ENCODE measurements around the gene ZNF544. TPM values are rescaled to one million over a fixed set of nuclear protein-coding genes. Genes with fewer than 3 reads are reported as not detected.
A peak's percentile ranks its signal among the peaks of the same experiment; 100 is the strongest.

Gene ZNF544
- total and polyA plus RNA-seq, 3 donors from 2014 or later = 45.8 to 93.9 (median 92.2) TPM

GRCh38 chr19:58274771-58275201, 46.1 kb downstream of the ZNF544 start:
- no peaks in the 10 kb centered on the region for H3K9me3 ChIP-seq
- WGBS, 2 donors = 93 to 94% methylated on average over 2 of the region's 2 CpGs

DNA sequence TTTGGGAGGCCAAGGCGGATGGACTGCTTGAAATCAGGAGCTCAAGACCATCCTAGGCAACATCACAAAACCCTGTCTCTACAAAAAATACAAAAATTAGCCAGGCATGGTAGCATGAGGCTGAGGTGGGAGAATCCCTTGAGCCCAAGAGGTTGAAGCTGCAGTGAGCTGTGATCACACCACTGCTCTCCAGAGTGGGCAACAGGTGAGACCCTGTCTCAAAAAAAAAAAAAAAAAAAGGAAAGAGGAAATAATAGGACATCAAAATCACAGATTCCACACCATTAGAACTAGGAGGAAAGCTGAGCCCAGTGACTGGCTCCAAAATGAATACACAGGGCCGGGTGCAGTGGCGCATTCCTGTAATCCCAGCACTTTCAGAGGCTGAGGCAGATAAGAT, 46.9 kb downstream of the ZNF544 start:
- Histone ChIP-seq H3K4me3 (no peak overlapping the region), H3K27me3 (no peaks in the 10 kb centered on the region), H3K9me3 (no peaks in the 10 kb centered on the region), H3K27ac (no peak overlapping the region), H3K36me3 (ENCODE audit: low read depth, missing control alignments) (no peaks in the 10 kb centered on the region), H3K4me1 (peaks cover 6% of the 10 kb centered on the region)
- intact Hi-C loops (cut with DNase I; ENCODE audit: low total_unique reads) = no loop called here
- TF ChIP-seq CTCF (IDR thresholded peaks at IDR 0.05) = no peak
- no peak for TF ChIP-seq POLR2A (IDR thresholded peaks at IDR 0.05)
- WGBS, 2 donors = 89 to 96% methylated on average over 3 of the region's 3 CpGs
- DNase-seq = no peak

More at GRCh38 chr19:58274771-58275201, 46.1 kb downstream of the ZNF544 start:
- H3K4me1 ChIP-seq = no peaks in the 10 kb centered on the region
- no peak overlapping the region for H3K27ac ChIP-seq
- H3K4me3 ChIP-seq = no peak overlapping the region
- no peaks in the 10 kb centered on the region for H3K27me3 ChIP-seq
- H3K36me3 ChIP-seq (ENCODE audit: low read depth, missing control alignments) = no peaks in the 10 kb centered on the region
- intact Hi-C loops (cut with DNase I; ENCODE audit: low total_unique reads) = no loop called here
- no peak for DNase-seq
- TF ChIP-seq CTCF (IDR thresholded peaks at IDR 0.05) (no peak), POLR2A (IDR thresholded peaks at IDR 0.05) (no peak)

GRCh38 chr19:58277197-58277596, 48.5 kb downstream of the ZNF544 start:
- H3K4me3 ChIP-seq = no peak overlapping the region
- no peaks in the 10 kb centered on the region for H3K9me3 ChIP-seq
- TF ChIP-seq POLR2A (IDR thresholded peaks at IDR 0.05) = no peak
- TF ChIP-seq CTCF (IDR thresholded peaks at IDR 0.05) = no peak
- peaks cover 10% of the 10 kb centered on the region for H3K4me1 ChIP-seq
- no peaks in the 10 kb centered on the region for H3K27me3 ChIP-seq
- no peak for DNase-seq
- intact Hi-C loops (cut with DNase I; ENCODE audit: low total_unique reads) = no loop called here
- H3K27ac ChIP-seq = no peak overlapping the region
- no peaks in the 10 kb centered on the region for H3K36me3 ChIP-seq (ENCODE audit: low read depth, missing control alignments)
- 75 to 77% methylated on average over 7 of the region's 7 CpGs for WGBS, 2 donors

DNA sequence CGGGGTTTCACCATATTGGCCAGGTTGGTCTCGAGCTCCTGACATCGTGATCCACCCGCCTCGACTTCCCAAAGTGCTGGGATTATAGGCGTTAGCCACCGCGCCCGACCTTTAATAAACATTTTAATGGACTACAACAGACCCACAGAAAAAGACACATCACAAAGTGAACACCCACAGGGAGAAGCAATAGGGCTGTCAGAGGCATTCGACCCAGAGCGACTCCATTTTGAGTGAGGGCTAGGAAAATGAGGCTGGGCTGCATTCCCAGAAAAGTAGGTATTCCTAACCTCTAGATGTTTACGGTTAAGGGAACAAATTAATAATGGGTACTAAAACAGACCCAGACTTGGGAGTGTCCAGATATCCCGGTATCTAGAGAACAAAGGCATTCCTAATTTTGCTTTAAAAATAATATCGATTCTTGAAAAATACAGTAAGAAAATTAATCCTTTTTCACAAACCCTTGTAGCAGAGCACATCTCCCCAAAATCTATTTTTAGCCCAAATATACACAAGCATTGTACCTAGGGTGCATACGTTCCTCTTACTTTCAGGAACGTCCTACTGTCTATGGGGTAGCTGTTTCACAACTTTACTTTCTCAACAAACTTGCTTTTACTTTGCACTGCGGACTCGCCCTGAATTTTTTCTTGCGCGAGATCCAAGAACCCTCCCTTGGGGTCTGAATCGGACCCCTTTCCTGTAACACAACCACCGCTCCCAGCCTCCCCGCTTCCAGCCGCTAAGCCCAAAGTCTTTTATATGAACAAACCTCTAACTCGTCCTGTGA, 49.2 kb downstream of the ZNF544 start:
- 26 to 32% methylated on average over 25 of the region's 25 CpGs for WGBS, 2 donors
- TF ChIP-seq POLR2A (IDR thresholded peaks at IDR 0.05) = no peak
- TF ChIP-seq CTCF (IDR thresholded peaks at IDR 0.05) = peak in 1 of 3 experiments; percentile 8
- Histone ChIP-seq H3K9me3 (no peaks in the 10 kb centered on the region), H3K27ac (peak overlapping the region; percentile 83 to 91), H3K4me3 (peak overlapping the region; percentile 92 to 98), H3K27me3 (no peaks in the 10 kb centered on the region), H3K36me3 (ENCODE audit: low read depth, missing control alignments) (no peaks in the 10 kb centered on the region), H3K4me1 (peaks cover 10% of the 10 kb centered on the region)
- no peak for DNase-seq
- intact Hi-C loops (cut with DNase I; ENCODE audit: low total_unique reads) = no loop called here
